ENCODE measurements around the gene SLC22A23.

GRCh38 chr6:3349388-3350251, 107.2 kb downstream of the SLC22A23 start:
- no peak for TF ChIP-seq POLR2A (IDR thresholded peaks at IDR 0.05)
- TF ChIP-seq CTCF (IDR thresholded peaks at IDR 0.05) = no peak
- no peak for TF ChIP-seq POLR2AphosphoS5 (IDR thresholded peaks at IDR 0.05)

All from gastroesophageal sphincter (tissue), 3 donors.